Measurements from ENCODE around the gene ROM1.
"Not testable (repeated sequence)": the region's sequence is repeated elsewhere in the genome, so short reads cannot be mapped to it uniquely, and the experiment has no call there.

ROM1 gene

GRCh38 chr11:62612366-62613290, at the start of gene ROM1, which contains the start of gene EML3:
Gene ROM1 (plus strand): TSS chr11:62613257. CDS start chr11:62613282, 25 bp downstream.
Gene EML3 (minus strand): TSS chr11:62612775. CDS start chr11:62612457, 318 bp downstream.
- FAIRE-seq, result no peak

GRCh38 chr11:62565100-62565802, 47.8 kb upstream of the ROM1 start:
- FAIRE-seq, result no peak

- no peak for FAIRE-seq
Measured at GRCh38 chr11:62566247-62566646, 46.8 kb upstream of the ROM1 start.

- no peak for FAIRE-seq
Measured at GRCh38 chr11:62567018-62567633, 45.9 kb upstream of the ROM1 start.

GRCh38 chr11:62569611-62570010, 43.4 kb upstream of the ROM1 start:
- no peak for FAIRE-seq

- FAIRE-seq, result not testable (repeated sequence)
Measured at GRCh38 chr11:62570903-62571302, 42.2 kb upstream of the ROM1 start.

- FAIRE-seq, result not testable (repeated sequence)
Measured at GRCh38 chr11:62571493-62571892, 41.6 kb upstream of the ROM1 start.

GRCh38 chr11:62572431-62572830, 40.6 kb upstream of the ROM1 start:
- no peak for FAIRE-seq

GRCh38 chr11:62573006-62573591, 40.0 kb upstream of the ROM1 start:
- no peak for FAIRE-seq

- peak; percentile 95 for FAIRE-seq
Measured at GRCh38 chr11:62573592-62574362, 39.3 kb upstream of the ROM1 start, which contains the start of gene EEF1G. Gene EEF1G (minus strand): TSS chr11:62573891. CDS start chr11:62573842, 49 bp downstream.

- no peak for FAIRE-seq
Measured at GRCh38 chr11:62574363-62575071, 38.5 kb upstream of the ROM1 start.

- no peak for FAIRE-seq
Measured at GRCh38 chr11:62575156-62575555, 37.9 kb upstream of the ROM1 start.

- FAIRE-seq, result no peak
Measured at GRCh38 chr11:62575837-62576236, 37.2 kb upstream of the ROM1 start.

GRCh38 chr11:62577046-62577714, 35.9 kb upstream of the ROM1 start:
- FAIRE-seq, result no peak

GRCh38 chr11:62578541-62578940, 34.5 kb upstream of the ROM1 start:
- no peak for FAIRE-seq

- FAIRE-seq, result no peak
Measured at GRCh38 chr11:62579252-62579651, 33.8 kb upstream of the ROM1 start.

- FAIRE-seq, result no peak
Measured at GRCh38 chr11:62580959-62581715, 31.9 kb upstream of the ROM1 start.

GRCh38 chr11:62581735-62582134, 31.3 kb upstream of the ROM1 start:
- FAIRE-seq, result not testable (repeated sequence)

- not testable (repeated sequence) for FAIRE-seq
Measured at GRCh38 chr11:62585356-62585755, 27.7 kb upstream of the ROM1 start.
